HG03342 (cell line): ENCODE data around the gene PDIA6.

Experiments used
- ATAC-seq: cut with Tn5 transposase; IDR thresholded peaks from one replicate; pipeline ENCODE4 v1.9.1; 2021; ENCODE audit warnings: mild to moderate bottlenecking, moderate library complexity; ENCODE audit not compliant: unreplicated experiment

PDIA6 gene

DNA sequence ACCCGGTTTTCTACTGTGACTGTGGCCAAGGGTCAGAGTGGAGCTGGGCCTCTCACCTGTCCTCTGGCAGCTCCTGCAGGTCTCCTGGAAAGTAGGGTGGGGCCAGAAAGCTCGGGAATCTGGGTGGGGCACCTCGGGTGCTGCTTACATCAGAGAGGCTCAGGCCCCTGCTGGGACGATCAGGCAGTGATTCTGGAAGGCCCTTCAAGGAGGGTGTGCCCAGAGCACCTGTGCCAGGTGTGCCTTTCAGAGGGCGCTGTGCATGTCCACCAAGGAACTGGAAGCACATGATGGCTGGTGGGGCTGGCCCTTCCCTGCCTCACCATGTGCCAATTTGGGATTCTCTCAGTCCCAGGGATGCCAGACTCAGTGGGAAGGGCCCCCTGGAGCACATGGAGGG is 47.1 kb downstream of the PDIA6 start:
- no peak for ATAC-seq

DNA sequence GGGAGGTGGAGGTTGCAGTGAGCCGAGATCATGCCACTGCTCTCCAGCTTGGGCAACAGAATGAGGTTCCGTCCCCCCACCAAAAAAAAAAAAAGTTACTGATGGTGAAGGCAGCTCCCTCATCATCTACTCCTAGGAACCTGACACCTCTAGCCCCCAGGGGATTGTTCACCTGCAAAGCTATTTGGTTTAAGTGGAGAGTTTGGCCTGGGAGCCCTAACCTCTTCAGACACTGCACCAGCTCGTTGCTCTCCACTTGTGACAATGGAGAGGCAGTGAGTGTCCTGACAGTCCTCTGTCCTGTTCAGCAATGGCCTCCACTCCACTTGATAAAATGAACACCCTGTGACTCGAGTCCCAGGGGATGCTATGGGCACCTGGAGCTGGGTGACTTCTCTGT is 47.7 kb downstream of the PDIA6 start:
- ATAC-seq, result no peak

DNA sequence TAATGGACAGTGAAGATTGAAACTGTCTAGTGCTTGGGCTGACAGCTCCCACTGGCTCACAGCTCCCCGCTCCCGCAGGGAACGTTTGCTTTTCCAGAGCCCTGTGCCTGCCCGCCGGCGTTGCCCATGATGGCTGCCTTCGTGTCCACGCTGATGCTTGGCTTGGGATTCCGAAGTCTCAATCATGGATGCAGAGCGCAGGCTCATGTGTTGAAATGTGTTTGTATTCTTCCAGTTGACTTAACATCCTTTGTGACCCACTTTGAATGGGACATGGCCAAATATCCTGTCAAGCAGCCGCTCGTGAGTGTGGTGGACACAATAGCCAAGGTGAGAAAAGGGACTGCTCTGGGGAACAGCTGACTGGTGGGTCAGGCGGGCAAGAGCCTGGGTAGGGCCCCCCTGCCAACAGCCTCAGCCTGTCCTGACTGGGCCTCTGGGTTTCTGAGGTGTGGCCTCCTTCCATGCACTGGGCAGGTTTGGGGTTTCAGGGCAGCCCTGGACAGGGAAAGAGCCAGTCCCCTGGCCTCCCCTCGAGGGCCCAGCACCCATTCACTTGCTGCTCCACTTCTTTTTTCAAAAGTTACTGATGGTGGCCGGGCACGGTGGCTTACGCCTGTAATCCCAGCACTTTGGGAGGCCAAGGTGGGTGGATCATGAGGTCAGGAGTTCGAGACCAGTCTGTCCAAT is 48.3 kb downstream of the PDIA6 start:
- ATAC-seq, result no peak

DNA sequence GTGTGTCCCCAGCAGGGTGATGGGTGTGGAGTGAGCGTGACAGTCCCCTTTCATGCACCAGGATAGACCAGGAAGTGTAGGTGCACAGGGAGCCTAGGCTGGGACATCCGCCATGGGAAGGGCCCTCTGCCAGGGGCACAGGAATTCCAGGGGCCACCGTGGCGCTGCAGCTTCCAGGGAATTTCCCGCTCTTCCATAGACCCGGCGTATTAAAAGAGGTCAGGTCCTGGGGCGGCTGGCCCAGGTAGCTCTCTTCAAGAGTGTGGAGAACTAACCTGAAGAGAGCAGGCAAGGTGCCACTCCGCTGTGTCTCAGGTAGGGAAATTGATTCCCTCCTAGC is 49.2 kb downstream of the PDIA6 start:
- no peak for ATAC-seq

DNA sequence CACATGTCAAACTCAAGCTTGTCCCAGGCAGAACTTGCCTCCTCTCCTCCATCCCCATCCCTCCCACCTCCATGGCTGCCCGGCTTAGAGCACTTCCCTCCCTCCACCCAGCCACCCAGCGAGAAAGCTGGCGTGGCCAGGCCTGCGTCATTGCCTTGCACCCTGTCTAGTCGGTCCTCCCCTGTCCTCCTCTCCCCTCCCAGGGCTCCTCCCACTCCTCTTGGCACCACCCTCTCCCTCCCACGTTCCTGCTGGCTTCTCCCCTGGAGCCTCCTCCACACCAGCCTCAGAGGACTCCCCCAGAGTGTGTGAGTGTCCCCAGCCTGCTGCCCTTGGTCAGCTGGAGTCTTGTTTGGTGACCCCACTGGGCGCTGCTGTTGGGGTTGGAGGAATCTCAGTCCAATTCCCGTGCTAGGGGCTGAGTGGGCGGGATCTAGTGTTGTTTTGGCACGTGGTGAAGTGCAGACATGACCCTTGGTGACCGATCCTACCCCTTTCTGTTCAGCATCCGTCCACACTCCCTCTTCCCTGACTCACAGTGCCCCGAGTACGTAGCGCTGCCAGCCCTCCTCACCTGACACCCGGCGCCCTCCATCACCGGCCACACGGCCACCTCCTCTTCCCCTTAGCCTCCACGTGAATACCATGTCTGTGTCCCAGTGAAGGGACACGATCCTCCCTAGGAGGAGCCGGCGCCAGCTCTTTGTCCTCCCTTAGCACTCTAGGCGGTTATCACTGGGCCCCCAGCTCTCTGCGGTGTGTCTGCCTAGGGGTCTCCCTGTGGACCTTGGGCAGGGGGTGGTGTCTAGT is 49.7 kb downstream of the PDIA6 start:
- no peak for ATAC-seq

DNA sequence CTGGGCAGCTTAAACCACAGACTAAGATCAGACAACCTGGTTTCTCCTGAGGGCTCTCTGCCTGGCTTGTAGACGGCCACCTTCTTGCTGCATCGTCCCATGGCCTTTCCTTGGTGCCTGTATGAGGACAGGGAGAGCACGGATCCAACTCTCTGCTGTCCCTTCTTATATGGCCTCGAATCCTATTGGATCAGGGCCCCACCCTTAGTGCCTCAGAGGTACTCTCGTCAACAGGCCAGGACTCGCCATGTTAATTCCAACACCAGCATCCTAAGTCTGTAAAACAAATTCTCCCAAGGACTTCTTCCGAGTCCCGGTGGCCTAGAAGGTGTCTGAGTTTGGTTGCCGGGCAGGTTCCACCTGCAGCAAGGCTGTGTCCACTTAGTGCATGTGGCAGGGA is 51.0 kb downstream of the PDIA6 start:
- ATAC-seq, result no peak

DNA sequence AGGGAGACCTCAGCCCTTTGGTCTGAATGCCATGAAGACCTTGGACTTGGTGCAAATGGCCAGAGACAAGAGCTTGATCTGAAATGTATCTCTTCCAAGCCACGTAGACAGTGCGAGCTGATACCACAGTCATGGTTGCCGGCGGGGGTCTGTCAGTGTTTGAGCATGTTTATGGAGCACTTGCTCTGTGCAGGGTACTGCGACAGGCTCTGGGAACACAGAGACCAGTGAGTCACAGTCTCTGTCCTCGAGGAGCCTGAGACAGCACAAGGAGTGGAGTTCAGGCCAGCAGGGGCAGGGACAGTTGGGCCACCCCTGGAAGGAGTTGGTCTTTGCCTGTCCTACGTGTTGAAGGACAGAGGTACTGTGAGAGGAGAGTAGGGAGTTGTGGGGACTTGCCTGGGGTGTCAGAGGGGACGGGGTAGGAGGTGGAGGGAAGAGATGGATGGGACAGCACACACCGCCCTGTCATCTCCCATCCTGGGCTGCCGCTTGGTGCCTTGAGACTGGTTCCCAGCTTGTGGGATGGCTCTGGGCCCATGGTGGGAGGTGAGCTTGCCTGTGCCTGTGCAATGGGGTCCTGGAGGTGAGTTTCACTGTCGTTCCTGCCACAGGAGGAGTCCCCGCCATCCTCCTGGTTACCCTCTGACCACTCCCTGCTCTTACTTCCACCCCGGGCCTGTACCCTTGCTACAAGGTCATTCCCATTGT is 51.6 kb downstream of the PDIA6 start:
- ATAC-seq, result no peak

DNA sequence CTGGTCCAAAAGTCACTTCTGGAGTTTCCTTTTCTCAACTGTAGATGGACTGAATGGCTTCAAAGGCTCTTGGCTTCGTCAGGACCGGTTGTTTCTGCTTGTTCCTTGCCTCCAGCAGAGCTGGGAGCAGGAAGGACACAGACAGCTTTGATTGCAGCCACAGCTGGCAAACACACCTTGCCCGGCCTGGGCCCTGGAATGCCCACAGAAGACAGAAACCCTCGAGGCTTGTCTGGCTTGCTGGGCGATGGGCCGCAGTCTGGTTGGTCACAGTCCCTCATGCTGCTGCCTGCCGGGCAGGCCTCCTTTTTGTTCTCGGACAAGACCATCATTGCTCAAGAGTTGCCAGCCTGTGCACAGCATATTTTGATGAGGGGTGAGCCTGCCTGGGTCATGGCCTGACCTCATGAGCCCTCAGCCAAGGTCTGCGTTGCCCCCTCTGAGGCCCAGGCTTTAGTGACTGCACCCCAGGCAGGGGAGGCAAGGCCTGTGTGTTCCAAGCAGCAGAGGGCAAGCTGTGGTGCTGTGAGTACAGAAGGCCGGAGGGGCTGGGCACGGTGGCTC is 53.4 kb downstream of the PDIA6 start:
- ATAC-seq, result no peak

DNA sequence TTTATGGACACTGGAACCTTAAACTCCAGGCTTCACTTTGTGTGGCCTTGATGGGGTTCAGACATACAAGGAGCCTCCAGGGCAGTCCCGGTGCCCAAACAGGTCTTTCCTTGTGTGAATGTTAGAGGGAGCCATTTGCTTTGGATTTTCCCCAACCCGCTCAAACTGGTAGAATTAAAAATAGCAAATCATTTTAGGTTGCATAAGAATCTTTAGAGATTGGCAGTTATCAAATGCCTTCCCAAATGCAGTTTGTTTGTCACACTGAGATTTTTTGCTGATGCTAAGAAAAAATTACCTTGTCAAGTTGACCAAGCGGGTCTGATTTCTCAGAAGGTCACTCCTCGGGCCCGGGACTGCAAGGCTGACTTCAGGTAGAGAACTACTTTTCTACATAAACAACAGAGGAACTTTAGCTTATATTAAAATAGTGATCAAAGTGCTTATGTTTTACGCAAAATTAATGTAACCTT is 54.7 kb downstream of the PDIA6 start:
- no peak for ATAC-seq

DNA sequence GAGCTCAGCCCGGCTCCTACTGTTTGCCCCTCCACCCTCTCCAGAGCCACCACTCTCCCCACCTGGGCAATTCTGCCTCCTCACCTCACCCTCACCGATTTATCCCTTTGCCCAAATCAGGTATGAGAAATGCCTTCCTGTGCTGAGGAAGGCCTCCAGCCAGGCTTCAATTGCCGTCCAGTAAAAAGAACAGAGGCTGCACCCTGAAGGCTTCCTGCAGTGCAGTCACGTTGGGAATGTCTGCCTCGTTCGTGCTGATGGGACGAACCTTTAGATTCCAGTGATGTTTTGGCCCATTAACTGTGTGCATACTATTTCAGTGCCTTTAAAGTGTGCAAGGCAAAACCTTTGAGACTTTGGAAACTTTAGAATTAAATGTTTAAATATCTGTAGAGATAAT is 57.0 kb downstream of the PDIA6 start:
- no peak for ATAC-seq

DNA sequence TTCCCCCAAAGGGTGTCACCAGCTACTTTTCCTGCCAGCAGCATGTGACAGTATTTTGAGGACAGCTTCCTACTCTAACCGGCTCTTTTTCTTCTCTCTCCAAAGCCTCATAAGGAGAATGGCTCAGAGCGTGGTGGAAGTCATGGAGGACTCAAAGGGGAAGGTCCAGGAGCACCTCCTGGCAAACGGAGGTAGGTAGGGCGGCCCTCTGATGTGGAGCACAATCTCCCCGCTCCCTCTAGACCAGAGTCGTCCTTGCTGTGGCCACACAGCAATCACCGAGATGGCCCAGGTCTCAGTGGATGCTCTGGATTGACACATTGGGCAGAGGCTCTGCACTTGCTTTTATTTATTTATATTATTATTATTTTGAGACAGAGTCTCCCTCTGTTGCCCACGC is 58.7 kb downstream of the PDIA6 start:
- ATAC-seq, result no peak

DNA sequence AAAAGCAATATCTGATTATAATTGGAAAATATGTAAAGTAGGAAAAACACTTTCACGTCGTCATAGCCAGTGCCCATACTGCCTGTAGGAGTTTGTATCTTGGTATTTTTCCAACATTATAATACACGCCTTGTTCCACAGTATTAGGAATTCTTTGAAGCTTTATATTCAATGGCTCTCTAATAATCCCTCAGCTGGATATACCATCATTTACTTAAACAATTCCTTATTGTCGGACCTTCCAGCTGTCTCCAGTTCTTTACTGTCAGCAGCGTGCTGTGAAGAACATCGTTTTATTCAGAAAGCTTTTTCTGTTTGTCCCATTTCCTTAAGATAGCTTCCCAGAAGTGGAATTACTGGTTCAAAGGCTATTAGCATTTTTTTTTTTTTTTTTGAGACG is 59.4 kb downstream of the PDIA6 start:
- no peak for ATAC-seq

DNA sequence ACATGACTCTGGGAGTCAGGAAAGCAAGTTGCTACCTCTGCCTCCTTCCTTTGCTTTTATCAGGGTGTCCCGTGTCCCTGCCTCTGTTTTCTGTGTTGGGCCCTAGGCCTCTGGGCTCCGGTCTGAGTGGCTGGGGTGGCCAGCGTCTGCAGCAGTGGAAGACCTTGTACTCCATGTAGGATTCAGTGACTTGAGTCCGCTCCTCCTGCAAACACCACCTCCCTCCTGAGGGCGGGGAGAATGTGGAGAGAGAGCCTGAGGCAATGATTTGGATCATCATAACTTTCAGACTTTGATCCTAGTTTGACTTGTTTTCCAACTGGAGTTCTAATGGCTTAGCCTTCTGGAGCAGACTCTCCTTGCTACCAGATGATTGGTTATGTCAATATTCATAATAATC is 60.3 kb downstream of the PDIA6 start:
- ATAC-seq, result no peak

DNA sequence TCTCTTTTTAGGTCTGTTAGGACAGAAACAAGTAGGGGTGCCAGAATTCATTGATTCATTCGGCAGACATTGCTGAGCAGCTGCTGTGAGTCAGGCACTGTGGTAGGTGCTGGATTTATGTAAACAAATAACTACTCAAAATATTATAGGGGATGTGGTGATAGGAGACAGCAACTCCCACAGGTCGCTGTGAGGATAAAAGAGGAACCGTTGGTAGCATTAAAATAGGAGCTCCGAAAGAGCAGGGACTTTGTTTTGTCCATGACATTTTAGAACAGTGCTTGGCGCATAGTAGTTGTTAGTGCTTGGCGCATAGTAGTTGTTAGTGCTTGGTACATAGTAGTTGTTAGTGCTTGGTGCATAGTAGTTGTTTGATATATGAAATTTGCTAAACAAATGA is 62.0 kb downstream of the PDIA6 start:
- no peak for ATAC-seq

DNA sequence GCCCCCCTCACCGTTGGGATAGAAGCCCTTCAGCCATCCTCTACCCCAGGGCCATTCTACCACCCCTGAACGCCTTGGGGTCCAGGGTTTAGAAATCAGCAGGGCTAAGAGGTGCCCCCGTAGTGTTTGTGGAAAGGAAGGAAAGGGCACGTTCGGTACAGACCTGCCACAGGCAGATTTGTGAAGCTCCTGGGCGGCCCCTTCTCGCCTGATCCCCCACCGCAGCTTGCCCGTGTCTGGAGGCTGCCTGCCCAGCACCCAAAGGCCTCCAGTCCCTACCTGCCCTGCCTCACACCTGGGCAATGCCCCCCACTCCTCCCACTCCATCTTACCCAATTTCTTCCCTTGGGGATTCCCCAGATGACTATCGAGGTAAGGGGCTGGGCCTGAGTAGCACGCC is 69.9 kb downstream of the PDIA6 start:
- ATAC-seq, result no peak

DNA sequence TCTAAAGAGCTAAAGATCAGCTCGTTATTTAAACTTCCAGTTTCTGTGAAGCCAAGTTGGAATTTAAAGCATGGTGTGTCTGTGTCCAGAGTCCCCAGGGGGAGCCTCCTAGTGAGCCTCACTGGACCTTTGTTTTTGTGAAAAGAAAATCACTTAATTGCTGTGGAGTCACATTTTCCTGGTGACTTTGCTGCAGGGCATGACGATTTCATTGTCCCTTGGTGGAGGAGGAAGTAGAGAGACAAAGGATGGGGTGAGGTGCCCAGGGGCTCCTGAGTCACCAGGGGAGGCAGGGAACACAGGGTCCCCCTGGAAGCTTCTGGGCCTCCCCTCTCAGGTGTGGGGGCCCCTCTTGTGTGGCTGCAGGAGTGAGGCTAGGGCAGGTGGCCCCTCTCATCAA is 71.4 kb downstream of the PDIA6 start:
- ATAC-seq, result no peak

DNA sequence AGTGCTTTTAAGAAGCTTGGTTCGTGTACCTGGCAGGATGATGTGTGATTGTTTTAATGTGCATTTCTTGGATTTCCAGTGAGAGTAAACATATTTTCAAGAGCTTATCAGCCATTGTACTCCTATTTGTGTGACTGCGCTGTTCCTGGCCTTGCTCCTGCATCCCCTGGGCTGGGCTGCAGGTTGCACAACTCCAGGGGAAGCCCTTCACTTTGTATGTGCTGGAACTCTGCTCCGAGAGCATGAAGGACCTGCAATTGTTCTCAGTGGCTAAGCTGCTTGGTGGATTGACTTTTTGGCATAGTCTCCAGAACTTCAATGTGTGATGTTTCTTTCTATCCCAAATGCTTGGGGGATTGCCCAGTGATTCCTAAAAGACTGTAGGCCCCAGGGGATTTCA is 72.4 kb downstream of the PDIA6 start:
- no peak for ATAC-seq

DNA sequence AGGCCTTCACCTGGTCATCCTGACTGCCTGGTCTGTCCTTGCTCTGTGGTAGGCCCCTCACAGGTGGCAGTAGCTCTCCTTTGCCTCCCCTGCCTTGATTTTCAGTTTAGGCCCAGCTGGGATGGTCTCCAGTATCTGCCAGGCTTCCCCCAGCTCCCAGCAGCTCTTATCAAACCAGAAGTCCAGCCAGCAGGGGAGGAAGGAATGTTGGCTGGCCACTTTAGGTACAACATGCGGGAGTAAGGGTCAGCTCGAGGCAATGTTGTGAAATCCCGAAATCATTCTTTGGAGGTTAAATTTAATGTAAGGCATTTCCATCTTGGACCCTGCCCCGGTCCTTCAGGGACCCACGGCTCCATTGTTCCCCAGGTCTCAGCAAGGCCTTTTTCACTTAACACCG is 74.4 kb downstream of the PDIA6 start:
- no peak for ATAC-seq

DNA sequence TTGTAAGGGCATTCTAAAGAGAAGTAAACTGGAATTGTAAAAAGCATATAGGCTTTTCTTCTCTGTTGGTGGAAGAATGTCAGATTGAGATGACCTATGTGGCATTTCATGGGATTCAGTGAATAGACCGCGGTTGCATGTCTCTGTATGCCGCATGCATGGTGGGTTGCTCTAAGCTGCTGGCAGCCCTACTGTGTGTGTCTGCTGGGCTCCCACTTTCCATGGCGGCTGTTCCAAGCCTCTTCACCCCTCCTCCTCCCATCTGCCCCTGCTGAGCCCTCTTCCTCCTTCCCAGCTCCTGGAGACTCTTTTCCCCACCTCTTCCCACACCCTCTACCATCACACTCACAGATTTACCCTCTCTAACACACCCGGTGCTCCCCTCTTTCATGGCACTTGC is 78.6 kb downstream of the PDIA6 start:
- no peak for ATAC-seq

DNA sequence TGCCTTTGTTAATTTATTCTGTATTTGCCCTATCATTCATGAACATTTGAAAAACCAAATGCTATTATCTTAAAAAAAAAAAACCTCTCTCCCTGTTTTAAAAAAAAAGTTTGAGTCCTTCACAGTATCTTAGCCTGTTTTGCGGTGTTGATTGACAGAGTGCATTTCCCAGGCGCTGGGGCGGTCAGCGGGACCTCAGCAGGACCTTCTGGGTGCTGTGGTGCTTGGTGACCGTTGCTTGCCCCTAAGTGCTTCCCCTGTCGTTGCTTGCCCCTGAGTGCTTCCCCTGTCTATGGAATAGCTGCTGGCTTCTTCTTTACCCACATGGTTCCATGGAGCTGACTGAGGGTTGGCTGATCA is 79.0 kb downstream of the PDIA6 start:
- ATAC-seq, result no peak
